NCI-H2196 treated with DMSO at 0.1 percent for 48 hours (cell line): ENCODE results near the gene SOCS1.
"Not testable (repeated sequence)": the region's sequence is repeated elsewhere in the genome, so short reads cannot be mapped to it uniquely, and the experiment has no call there.

Source experiments
- DNase-seq: peaks from one replicate; lab custom pipeline; 2025; ENCODE audit not compliant: unreplicated experiment; lab: John Stamatoyannopoulos, UW

The SOCS1 gene

GRCh38 chr16:11231367-11231970, 24.5 kb downstream of the SOCS1 start:
- no peak for DNase-seq

GRCh38 chr16:11229906-11230305, 26.1 kb downstream of the SOCS1 start:
- peak; percentile 72 for DNase-seq

GRCh38 chr16:11229432-11229831, 26.6 kb downstream of the SOCS1 start:
- DNase-seq = no peak

GRCh38 chr16:11225677-11226549, 30.1 kb downstream of the SOCS1 start:
- no peak for DNase-seq

GRCh38 chr16:11224894-11225676, 30.9 kb downstream of the SOCS1 start:
- no peak for DNase-seq

GRCh38 chr16:11224096-11224893, 31.7 kb downstream of the SOCS1 start:
- DNase-seq = no peak

GRCh38 chr16:11220507-11220906, 35.5 kb downstream of the SOCS1 start:
- not testable (repeated sequence) for DNase-seq

GRCh38 chr16:11219178-11219577, 36.8 kb downstream of the SOCS1 start:
- DNase-seq = no peak

- no peak for DNase-seq
Observed at GRCh38 chr16:11218604-11218962, 37.4 kb downstream of the SOCS1 start.

- DNase-seq = no peak
Observed at GRCh38 chr16:11217651-11218603, 38.1 kb downstream of the SOCS1 start.

GRCh38 chr16:11215935-11216556, 40.0 kb downstream of the SOCS1 start:
- no peak for DNase-seq

- no peak for DNase-seq
Observed at GRCh38 chr16:11213799-11214198, 42.2 kb downstream of the SOCS1 start.

- no peak for DNase-seq
Observed at GRCh38 chr16:11213373-11213772, 42.6 kb downstream of the SOCS1 start.

GRCh38 chr16:11212798-11213196, 43.2 kb downstream of the SOCS1 start:
- DNase-seq = no peak

GRCh38 chr16:11211977-11212797, 43.8 kb downstream of the SOCS1 start:
- no peak for DNase-seq

GRCh38 chr16:11211061-11211976, 44.7 kb downstream of the SOCS1 start:
- no peak for DNase-seq

GRCh38 chr16:11210260-11210659, 45.7 kb downstream of the SOCS1 start:
- DNase-seq = no peak
